GM04503 (cell line): Measurements from ENCODE around the gene CCDC149.

Experiments
- DNase-seq: peaks from one replicate; pipeline ENCODE4 v3.0.0-alpha.2; 2012; ENCODE audit warnings: low read depth

CCDC149 gene

GRCh38 chr4:24775750-24776149, 137.1 kb downstream of the CCDC149 start:
- no peak for DNase-seq

- no peak for DNase-seq
These were observed 137.7 kb downstream of the CCDC149 start for GRCh38 chr4:24775032-24775605.

- DNase-seq, result no peak
These were observed 138.4 kb downstream of the CCDC149 start for GRCh38 chr4:24774452-24774851.

- no peak for DNase-seq
These were observed 139.9 kb downstream of the CCDC149 start for GRCh38 chr4:24772952-24773351.

- no peak for DNase-seq
These were observed 140.7 kb downstream of the CCDC149 start for GRCh38 chr4:24772061-24772705.

GRCh38 chr4:24771241-24771640, 141.6 kb downstream of the CCDC149 start:
- DNase-seq, result no peak

- DNase-seq, result no peak
These were observed 142.2 kb downstream of the CCDC149 start for GRCh38 chr4:24770667-24771066.

- peak; percentile 70 for DNase-seq
These were observed 142.7 kb downstream of the CCDC149 start for GRCh38 chr4:24770032-24770584.

GRCh38 chr4:24769571-24769970, 143.3 kb downstream of the CCDC149 start:
- no peak for DNase-seq

GRCh38 chr4:24768604-24769003, 144.2 kb downstream of the CCDC149 start:
- DNase-seq, result no peak

- DNase-seq, result no peak
These were observed 144.8 kb downstream of the CCDC149 start for GRCh38 chr4:24768006-24768405.

- no peak for DNase-seq
These were observed 147.4 kb downstream of the CCDC149 start for GRCh38 chr4:24765376-24765988.

- DNase-seq, result no peak
These were observed 148.5 kb downstream of the CCDC149 start for GRCh38 chr4:24764345-24764744.

- DNase-seq, result no peak
These were observed 149.1 kb downstream of the CCDC149 start for GRCh38 chr4:24763631-24764297.
